ENCODE results near the gene HUNK.
"Not testable (repeated sequence)": the region's sequence is repeated elsewhere in the genome, so short reads cannot be mapped to it uniquely, and the experiment has no call there.

The HUNK gene

DNA sequence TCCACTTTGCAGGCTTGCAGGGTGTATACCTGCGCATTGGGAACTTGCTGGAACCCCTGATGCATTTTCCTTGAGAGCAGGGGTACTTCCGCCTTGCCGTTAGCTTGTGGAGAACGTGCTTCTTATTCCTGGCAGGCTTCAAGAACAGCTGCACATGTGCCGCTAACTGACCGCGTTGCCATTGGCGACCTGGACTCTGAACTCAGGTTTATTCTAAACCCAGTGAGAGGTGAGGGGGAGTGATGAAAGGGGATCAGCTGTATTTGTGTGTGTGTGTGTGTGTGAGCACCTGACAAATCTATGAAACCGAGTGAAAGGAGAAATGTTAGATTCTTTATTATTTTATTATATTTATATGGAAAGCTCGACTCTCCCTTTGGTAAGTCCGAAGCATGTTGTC is 128.6 kb downstream of the HUNK start:
- DNase-seq (ENCODE audit: low spot score), result no peak

DNA sequence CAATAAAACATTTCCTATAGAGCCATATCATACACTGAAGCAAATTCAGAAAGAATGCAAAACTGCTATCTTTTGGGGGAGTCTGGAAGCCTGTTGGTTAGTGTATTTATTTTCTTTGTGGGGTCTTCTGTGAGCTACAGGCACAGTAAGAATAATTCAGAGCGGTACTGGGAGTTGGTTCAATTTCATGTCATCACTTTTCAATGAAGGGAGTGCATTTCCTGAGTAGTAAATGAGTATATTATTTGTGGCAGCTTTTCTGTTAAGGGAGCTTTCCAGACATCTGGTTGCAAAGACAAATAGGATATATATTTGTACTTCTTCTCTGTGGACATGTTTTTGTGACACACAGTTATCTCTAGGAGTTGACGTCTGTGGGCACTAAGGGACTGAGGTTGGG is 130.6 kb downstream of the HUNK start:
- no peak for DNase-seq (ENCODE audit: low spot score)

GRCh38 chr21:32004291-32004690 is 131.5 kb downstream of the HUNK start:
- DNase-seq (ENCODE audit: low spot score), result no peak

GRCh38 chr21:32007456-32007855 is 134.6 kb downstream of the HUNK start:
- no peak for DNase-seq (ENCODE audit: low spot score)

- DNase-seq (ENCODE audit: low spot score), result no peak
Measured at GRCh38 chr21:32008714-32009113, 135.9 kb downstream of the HUNK start.

GRCh38 chr21:32009263-32009662 is 136.4 kb downstream of the HUNK start:
- DNase-seq (ENCODE audit: low spot score), result no peak

DNA sequence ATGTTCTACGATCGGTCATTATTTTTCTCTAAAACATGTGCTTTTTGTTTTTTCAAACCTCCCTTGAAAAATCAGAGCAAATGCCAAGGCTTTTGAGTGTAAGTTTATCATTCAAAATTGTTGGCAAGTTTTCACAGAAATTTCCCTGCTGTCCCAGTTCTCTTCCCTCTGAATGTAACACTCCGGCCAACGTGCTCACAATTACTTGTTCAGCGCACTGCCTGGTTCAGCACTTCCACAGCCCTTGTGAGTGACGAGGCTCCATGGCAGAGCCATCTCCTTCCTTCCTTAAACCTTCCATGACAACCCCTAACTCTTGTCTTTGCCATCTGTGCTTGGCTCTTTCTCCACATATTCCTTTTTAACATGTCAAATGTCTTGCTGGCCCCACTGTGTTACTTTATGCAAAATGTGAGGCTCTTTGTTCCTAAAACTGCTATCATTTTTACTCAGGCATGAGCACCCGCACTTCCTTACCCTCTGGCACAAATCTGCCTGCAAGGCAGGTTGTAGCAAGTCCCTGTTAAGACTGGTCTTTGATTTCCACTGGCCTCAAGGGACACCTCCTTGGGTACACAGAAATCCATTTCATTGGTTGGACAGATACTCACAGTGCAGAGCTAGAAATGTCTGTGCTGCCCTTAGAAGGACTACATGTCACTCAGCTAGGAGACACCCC is 142.8 kb downstream of the HUNK start:
- no peak for DNase-seq (ENCODE audit: low spot score)

DNA sequence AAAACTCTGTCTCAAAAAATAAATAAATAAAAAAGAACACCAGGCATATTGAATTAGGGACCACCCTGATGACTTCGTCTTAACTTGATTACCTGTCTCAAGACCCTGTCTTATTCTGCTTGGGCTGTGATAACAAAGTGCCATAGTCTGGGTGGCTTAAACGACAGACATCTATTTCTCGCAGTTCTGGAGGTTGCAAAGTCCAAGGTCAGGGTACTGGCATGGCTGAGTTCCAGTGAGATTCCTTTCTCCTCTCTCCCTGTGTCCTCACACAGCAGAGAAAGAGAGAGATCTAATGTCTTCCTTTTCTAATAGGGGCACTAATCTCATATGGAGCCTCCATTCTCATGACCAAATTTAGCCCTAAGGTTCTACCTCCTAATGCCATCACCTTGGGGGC is 145.6 kb downstream of the HUNK start:
- DNase-seq (ENCODE audit: low spot score), result no peak

DNA sequence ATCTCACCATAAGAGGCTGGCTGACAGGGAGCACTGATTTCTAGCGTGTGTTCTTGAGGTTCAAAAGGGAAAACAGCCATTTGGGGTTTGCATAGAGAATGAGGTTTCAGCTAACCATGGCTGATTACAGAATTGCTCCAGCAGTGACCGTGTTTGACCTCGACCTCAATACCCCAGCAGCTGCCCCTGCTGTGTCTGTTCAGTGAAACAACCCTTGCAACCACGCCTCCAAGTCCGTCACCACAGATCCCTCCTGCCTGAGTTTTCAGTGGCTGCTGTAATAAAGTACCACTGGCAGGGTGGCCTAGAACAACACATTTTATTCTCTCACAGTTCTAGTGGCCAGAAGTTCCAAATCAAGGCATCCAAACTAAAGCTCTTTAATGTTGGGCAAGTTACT is 147.7 kb downstream of the HUNK start:
- no peak for DNase-seq (ENCODE audit: low spot score)

- no peak for DNase-seq (ENCODE audit: low spot score)
Measured at GRCh38 chr21:32021319-32021994, 148.6 kb downstream of the HUNK start.

DNA sequence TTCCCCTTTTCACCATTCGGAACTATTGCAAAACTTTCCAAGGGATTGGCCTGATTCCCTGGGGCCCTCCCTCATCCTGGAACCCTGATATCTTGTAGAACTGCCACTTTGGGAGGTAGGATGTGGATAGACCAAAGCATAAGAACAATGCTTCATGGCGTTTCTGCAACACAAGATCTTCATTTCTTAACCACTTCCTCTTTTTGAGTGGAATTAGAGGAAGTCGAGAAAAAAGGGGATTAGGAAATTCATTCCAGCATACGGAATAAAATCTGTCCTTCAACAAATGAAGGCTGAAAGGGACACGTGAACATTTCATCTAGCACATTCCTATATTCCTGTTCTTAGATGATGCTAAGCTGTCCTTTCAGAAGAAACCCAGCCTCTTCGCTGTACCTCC is 149.3 kb downstream of the HUNK start:
- no peak for DNase-seq (ENCODE audit: low spot score)

DNA sequence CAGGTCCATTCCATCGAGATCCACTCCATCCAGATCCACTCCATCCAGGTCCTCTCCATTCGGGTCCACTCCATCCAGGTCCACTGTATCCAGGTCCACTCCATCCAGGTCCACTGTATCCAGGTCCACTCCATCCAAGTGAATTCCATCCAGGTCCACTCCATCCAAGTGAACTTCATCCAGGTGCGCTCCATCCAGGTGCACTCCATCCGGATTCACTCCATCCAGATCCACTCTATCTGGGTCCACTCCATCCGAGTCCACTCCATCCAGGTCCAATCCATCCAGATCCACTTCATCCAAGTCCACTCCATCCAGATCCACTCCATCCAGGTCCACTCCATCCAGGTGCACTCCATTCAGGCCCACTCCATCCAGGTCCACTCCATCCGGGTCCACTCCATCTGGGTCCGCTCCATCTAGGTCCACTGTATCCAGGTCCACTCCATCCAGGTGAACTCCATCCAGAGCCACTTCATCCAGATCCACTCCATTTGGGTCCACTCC is 157.4 kb downstream of the HUNK start:
- DNase-seq (ENCODE audit: low spot score), result no peak

- no peak for DNase-seq (ENCODE audit: low spot score)
Measured at GRCh38 chr21:32034850-32035249, 162.0 kb downstream of the HUNK start.

GRCh38 chr21:32035617-32036016 is 162.8 kb downstream of the HUNK start:
- no peak for DNase-seq (ENCODE audit: low spot score)

- no peak for DNase-seq (ENCODE audit: low spot score)
Measured at GRCh38 chr21:32036756-32037155, 163.9 kb downstream of the HUNK start.

DNA sequence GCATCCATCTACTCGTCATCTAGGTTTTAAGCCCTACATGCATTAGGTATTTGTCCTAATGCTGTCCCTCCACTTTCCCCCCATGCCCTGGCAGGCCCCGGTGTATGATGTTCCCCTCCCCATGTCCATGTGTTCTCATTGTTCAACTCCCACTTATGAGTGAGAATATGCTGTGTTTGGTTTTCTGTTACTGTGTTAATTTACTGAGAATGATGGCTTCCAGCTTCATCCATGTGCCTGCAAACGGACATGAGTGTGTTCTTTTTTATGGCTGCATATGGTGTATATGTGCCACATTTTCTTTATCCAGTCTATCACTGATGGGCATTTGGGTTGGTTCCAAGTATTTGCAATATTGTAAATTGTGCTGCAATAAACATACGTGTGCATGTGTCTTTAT is 165.9 kb downstream of the HUNK start:
- not testable (repeated sequence) for DNase-seq (ENCODE audit: low spot score)

DNA sequence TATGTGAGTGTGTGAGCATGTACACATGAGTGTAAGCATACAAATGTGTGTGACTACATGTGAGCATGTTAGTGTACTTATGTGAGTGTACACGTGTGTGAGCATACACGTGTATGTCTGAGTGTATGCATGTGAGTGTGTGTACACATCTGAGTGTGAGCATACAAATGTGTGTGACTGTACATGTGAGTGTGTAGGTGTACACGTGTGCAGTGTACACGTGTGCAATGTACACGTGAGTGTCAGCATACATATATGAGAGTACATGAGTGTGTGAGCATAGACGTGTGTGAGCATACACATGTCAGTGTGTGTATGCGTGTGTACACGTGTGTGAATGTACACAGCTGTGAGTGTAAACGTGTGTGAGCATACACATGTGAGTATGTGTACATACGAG is 170.6 kb downstream of the HUNK start:
- DNase-seq (ENCODE audit: low spot score), result no peak

DNA sequence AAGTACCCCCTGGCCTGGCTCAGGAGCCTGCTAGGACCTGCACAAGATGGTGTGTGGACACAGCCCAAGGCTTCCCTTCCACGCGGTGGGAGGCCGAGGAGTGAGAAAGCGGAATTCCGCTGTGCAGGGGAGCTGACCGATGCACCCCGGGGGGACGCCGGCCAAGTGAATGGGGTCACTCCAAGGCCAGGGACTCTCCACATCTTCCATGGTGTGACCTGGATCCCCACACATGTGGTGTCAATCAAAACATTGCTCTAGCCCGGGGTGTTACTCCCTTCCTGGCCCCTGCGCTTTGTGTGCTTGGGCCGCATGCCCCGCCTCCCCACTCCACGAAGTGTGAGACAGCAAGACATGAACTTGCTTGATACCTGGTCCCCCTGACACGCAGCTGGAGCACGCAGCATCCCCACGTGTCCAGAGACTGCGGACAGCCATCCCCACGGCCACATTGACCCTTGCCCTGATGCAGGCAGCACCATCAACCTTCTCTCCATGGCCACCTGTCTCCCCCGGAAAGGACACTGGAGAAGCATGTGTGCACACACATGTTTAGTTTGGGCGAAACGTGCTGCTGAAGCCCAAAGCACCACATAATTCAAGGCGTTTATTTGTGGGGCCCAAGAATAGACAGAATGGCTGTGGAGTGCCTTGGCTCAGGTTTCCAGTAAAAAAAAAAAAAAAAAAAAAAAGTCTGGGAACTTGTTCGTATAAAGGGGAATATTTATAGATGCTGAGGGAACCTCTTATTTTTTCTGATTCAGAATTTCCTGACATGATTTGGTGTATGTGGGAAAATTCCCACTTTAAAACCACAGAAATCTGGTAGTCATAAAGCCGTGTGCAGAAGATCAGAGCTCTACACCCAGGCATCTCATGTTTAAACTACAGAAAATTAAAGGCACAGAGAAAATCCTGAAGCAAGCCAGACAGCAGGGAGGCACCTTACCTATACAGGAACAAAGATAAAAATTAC is 171.7 kb downstream of the HUNK start:
- no peak for DNase-seq (ENCODE audit: low spot score)

DNA sequence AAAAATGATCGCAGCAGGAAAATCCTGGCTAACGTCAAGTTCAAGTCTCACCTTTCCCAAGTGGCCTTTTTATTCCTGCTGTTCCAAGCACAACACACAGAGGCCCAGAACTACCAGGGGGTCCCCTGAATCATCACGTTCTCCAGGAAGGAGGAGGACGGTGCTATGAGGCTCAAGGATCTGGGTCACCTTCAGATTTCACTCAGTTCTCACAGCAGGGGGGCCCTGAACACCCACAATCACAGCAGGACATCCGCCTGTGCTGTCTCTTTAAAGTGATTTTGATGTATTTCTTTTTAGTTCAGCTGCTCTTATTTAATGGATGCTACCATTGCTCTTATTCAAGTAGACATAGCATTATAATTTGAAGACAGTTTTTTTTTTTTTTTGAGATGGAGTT is 173.4 kb downstream of the HUNK start:
- no peak for DNase-seq (ENCODE audit: low spot score)

- DNase-seq (ENCODE audit: low spot score), result no peak
Measured at GRCh38 chr21:32048353-32048752, 175.5 kb downstream of the HUNK start.
